ENCODE data around the gene TMF1. TPM values are rescaled to one million over a fixed set of nuclear protein-coding genes. Genes with fewer than 3 reads are reported as not detected.

Gene TMF1
- total RNA-seq, 1 donor from 2014 or later = 34.6 TPM

GRCh38 chr3:69032737-69033136 is 19.4 kb downstream of the TMF1 start:
- H3K36me3 Mint-ChIP-seq = peaks cover 34% of the 10 kb centered on the region

GRCh38 chr3:69032142-69032541 is 20.0 kb downstream of the TMF1 start:
- Mint-ChIP-seq H3K9me3 (no peaks in the 10 kb centered on the region), H3K36me3 (peaks cover 36% of the 10 kb centered on the region)

More at GRCh38 chr3:69032737-69033136, 19.4 kb downstream of the TMF1 start:
- no peaks in the 10 kb centered on the region for H3K9me3 Mint-ChIP-seq
- TF ChIP-seq CTCF (conservative IDR thresholded peaks at IDR 0.05) = no peak
- DNase-seq (ENCODE audit: extremely low spot score, unreplicated experiment) = no peak
- no peak overlapping the region for H3K4me3 Mint-ChIP-seq
- no peaks in the 10 kb centered on the region for H3K27me3 Mint-ChIP-seq
- H3K4me1 Mint-ChIP-seq (ENCODE audit: unreplicated experiment) = no peaks in the 10 kb centered on the region
- no peak overlapping the region for H3K27ac Mint-ChIP-seq

GRCh38 chr3:69031635-69032034 is 20.5 kb downstream of the TMF1 start:
- no peaks in the 10 kb centered on the region for H3K27me3 Mint-ChIP-seq
- no peak overlapping the region for H3K4me3 Mint-ChIP-seq
- no peaks in the 10 kb centered on the region for H3K9me3 Mint-ChIP-seq
- no peak overlapping the region for H3K27ac Mint-ChIP-seq
- peaks cover 39% of the 10 kb centered on the region for H3K36me3 Mint-ChIP-seq
- no peaks in the 10 kb centered on the region for H3K4me1 Mint-ChIP-seq (ENCODE audit: unreplicated experiment)
- TF ChIP-seq CTCF (conservative IDR thresholded peaks at IDR 0.05) = no peak
- no peak for DNase-seq (ENCODE audit: extremely low spot score, unreplicated experiment)

More at GRCh38 chr3:69032142-69032541, 20.0 kb downstream of the TMF1 start:
- no peak for DNase-seq (ENCODE audit: extremely low spot score, unreplicated experiment)
- no peak for TF ChIP-seq CTCF (conservative IDR thresholded peaks at IDR 0.05)
- Mint-ChIP-seq H3K4me3 (no peak overlapping the region), H3K27me3 (no peaks in the 10 kb centered on the region), H3K27ac (no peak overlapping the region), H3K4me1 (ENCODE audit: unreplicated experiment) (no peaks in the 10 kb centered on the region)

GRCh38 chr3:69020857-69021256 is 31.3 kb downstream of the TMF1 start:
- DNase-seq (ENCODE audit: extremely low spot score, unreplicated experiment) = no peak
- Mint-ChIP-seq H3K9me3 (no peaks in the 10 kb centered on the region), H3K36me3 (peaks cover 14% of the 10 kb centered on the region), H3K27ac (no peak overlapping the region), H3K4me3 (no peak overlapping the region), H3K4me1 (ENCODE audit: unreplicated experiment) (no peaks in the 10 kb centered on the region), H3K27me3 (no peaks in the 10 kb centered on the region)
- TF ChIP-seq CTCF (conservative IDR thresholded peaks at IDR 0.05) = no peak

- no peaks in the 10 kb centered on the region for H3K27me3 Mint-ChIP-seq
- no peak overlapping the region for H3K27ac Mint-ChIP-seq
- DNase-seq (ENCODE audit: extremely low spot score, unreplicated experiment) = no peak
- H3K9me3 Mint-ChIP-seq = no peaks in the 10 kb centered on the region
- TF ChIP-seq CTCF (conservative IDR thresholded peaks at IDR 0.05) = peak; percentile 52
- no peak overlapping the region for H3K4me3 Mint-ChIP-seq
- peaks cover 10% of the 10 kb centered on the region for H3K36me3 Mint-ChIP-seq
- no peaks in the 10 kb centered on the region for H3K4me1 Mint-ChIP-seq (ENCODE audit: unreplicated experiment)
These were observed 31.7 kb downstream of the TMF1 start for GRCh38 chr3:69020424-69020823.

- H3K9me3 Mint-ChIP-seq = no peaks in the 10 kb centered on the region
- H3K4me1 Mint-ChIP-seq (ENCODE audit: unreplicated experiment) = peaks cover 15% of the 10 kb centered on the region
- H3K27ac Mint-ChIP-seq = no peak overlapping the region
- no peak for DNase-seq (ENCODE audit: extremely low spot score, unreplicated experiment)
- H3K36me3 Mint-ChIP-seq = peaks cover 5% of the 10 kb centered on the region
- no peak overlapping the region for H3K4me3 Mint-ChIP-seq
- peaks cover 7% of the 10 kb centered on the region for H3K27me3 Mint-ChIP-seq
- no peak for TF ChIP-seq CTCF (conservative IDR thresholded peaks at IDR 0.05)
These were observed 35.2 kb downstream of the TMF1 start for GRCh38 chr3:69016901-69017300.
